Retina (tissue), 1 donor: Measurements from ENCODE around the gene AGMO.

ENCODE experiments used
- DNase-seq: peaks from one replicate; pipeline ENCODE4 v3.0.0-alpha.2; 2016

The AGMO gene

DNA sequence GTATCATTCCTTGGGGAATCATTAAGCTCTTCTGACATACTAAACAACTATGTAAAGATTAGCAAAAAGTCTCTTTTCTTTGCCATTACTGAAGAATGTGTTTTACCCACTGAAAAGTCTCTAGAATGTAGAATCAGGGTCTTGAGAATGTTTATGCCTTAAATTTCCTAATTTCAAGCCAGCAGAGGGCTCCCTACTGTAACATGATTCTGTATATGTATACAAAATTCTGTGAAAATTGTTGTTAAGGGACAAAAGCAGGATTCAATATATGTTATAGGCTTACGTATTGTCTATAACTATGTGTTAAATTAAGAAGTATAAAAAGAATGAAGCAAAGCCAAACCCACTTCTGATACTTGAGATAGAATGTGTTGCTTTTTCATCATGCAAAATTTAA is 362.3 kb downstream of the AGMO start:
- no peak for DNase-seq

DNA sequence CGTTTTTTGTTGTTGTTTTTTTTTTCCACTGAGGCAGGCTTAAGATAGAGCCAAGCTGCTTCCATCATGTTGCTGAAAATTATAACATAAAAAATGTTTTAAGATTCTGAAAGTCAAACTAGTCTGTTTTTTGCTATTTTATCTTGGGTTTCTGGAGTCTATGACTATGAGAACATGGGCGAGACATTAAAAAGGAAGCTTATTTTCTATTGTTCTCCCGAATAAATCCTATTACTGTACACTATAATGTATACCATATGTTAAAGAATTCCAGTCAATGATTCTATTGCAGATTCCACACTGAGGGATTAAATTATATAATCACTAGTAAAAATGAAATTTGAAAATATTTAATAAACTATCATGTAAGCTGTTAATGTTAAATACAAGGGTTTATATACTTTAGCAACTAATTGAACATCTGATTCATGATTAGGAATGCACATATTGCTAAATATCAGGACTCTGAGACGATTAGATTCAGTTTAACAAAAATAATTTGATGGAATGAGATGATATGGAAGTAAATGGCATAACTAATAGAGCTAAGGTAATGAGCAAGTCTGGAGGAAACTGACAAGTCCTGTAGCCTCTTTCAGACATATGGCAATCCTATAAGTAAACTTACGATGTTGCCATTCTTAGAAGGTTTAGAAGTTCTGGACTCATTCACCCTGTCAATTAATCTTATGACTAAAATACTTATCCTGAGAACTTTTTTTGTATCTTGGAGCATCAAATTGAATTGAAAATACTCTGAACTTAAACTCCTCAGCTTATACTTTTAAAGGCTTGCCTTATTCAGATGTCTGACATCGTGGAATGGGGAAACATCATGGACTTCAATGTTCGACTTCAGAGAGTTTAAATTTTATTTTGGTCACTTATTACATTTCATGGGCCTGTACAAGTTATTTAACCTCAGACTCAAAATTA is 364.5 kb downstream of the AGMO start:
- no peak for DNase-seq

DNA sequence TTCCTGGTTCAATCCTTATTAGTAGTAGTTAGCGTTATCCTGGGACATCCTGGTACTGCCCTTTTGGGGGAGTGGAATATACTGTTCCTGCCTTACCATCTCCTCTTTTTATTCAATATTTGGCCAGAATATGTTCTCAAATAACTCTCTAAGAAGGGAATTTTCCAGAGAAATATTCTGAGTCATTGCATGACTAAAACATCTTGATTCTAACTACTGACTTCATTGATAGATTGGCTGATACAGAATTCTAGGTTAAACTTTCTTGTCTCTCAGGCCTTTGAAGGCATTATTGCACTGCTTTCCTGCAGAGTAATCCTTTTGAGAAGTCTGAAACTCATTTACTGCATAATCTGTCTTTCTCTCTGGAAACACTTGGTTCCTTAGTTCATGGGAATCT is 383.8 kb downstream of the AGMO start:
- DNase-seq = no peak

DNA sequence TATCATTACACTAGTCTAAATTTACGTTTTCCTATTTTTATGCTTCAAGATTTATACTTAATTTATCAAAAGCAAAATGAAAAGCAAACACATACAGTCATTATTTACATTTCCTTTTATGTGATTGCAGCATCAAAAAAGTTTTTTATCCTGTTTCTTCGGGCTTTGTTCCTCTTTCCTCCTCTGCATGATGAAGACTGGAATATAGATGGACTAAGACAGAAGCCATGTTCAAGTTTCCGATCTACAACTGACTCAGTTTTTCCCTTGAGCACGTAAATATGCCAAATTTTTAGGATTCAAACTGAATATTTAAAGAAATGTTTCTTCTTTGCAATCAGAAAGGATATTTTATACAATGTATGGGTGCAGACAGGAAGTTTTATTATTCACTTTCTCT is 385.7 kb downstream of the AGMO start:
- no peak for DNase-seq

DNA sequence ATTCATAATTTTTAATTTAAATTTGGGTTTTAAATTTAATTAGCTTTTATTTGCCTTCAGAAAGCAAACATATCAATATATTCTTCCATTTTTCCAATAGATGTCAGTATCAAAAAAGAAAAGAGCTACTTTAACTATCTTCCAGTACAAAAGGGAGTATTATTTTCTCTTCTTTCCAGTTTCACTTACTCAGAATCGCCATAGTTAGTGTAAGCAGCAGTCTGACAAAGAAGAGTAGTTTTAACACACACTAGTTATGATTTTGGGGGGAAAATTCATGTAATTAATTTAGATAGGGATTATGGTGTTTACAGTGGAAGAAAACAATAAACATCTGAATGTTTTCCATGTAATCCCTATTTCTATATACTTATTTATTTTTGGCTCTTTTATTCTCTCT is 386.7 kb downstream of the AGMO start:
- no peak for DNase-seq

DNA sequence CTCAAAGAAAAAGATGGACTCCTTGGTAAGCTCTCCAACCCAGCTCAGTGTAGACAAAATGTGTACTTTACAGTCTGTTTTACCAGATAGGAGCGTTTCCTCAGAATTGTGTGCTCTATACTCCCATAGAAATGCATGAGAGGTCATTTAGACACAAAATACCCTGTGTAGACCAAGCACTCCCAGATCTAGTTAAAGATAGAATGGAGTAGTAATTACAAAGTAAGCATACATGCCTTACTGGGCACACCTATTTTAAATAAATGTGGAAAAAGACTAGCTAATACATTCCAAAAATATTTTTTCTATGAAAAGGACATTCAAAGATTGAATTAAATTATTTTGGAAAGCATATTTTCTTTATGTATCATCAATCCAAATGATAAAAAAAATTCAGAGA is 387.3 kb downstream of the AGMO start:
- no peak for DNase-seq

DNA sequence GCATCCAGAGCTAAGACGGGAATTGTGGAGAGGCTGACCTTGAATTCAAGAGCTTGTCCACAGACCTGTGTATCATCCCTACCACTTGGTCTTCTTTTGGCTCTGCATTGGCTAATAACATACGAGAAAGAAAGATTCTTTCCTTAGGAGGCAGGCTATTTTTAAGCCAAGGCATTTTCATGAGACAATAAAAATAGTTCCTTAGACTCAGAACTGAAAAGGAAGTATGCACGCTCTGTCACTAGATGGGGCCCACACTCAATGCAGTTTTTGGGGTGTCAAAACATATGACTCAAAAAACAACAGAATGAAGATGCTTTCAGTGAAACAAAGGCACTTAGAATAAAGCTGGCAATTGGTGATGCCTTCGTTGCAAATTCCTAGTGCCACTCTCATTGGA is 393.3 kb downstream of the AGMO start:
- no peak for DNase-seq

DNA sequence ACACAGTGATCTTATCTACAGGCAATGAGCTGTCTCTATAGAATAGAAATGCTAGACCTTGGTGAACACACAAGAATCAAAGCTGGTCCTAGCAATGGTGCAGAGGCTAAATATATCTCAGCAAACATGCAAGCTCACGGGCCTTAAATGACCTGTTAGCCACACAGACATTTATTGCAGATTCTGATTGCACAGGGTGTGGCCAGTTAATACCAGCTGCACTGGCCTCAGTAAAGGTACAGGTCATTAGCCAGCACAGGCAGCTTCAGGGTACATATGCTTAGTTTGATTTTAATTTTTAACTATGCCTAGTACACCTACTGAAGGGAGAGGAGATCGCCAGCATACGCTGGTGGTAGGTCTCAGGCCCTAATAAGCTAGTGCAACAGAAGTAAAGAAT is 393.9 kb downstream of the AGMO start:
- no peak for DNase-seq

DNA sequence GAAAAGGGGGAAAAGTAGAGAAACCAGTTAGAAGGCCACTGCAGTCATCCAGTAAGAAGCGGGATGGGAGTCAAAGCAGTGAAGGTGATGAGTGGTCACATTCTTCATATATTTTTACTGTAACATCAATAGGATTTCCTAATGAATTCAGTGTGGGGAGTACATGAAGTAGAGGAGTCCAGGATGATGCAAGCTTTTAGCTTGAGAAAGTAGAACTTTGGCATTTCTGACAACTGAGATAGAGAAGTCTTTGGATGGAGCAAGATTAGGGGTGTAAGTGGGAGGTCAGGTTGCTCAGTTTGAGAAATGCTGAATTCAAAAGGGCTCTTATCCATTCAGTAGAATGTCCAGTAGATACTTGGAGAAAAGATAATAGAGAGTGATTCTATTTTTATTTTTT is 395.2 kb downstream of the AGMO start:
- no peak for DNase-seq

DNA sequence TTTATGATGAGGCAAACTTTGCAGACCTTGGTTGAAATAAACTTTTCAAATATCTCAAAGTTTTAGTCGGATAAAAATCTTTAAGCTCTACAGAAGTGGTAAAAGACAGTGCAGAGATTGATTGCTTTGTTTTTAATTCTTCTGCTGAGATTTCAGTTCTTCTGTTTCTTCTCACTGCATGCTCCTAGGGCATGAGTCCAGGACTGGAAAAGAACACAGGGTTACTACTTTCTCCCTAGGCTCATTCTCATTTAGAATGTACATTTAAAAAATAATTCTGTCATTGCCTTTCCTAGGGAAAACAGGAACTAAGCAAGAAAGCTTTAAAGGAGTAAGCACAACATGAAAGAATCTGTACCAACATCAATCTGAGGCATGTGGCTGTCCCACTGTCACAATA is 402.6 kb downstream of the AGMO start:
- DNase-seq = no peak

DNA sequence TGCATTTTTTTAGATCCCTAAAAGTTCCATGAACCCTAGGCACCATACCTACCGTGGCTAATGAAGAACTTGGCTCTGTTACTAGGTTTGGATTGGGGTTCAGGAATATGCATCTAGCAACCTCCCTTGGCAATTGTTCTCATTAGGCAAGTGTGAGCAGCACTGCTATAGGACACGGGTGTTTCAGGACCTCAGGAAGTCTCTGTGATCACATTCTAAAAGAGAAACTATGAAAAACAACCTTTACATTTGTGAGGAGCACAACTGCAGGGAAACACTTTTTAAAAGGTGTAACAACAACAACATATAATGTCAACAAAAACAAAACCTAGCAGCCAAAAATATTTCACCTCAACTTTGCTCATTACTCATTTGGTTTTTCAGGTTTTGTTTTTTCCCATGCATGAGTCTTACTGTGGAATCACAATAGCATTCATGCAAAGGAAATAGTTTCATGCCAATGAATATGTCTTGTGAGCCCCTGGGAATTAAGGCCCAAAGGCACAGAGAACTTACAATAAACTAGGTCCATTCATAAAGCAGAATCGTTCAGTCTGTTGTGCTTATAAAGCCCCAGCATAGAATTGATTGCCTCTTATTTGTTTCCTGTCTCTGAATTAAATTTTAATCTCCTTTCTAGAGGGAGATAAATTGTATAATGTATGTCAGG is 403.5 kb downstream of the AGMO start:
- DNase-seq = no peak
